Peyer's patch (tissue), 4 donors: ENCODE data around the gene MYL12A. TPM values are rescaled to one million over a fixed set of nuclear protein-coding genes. Genes with fewer than 3 reads are reported as not detected.
A peak's percentile ranks its signal among the peaks of the same experiment; 100 is the strongest.

Experiments used
- DNase-seq, 3 donors: peaks; one replicate each; pipeline ENCODE4 v3.0.0-alpha.2; 2017 to 2019
- H3K27ac ChIP-seq, 4 donors: fragments of 200-600 bp; sonication (generic); one replicate each; pipeline ENCODE4 v1.5.1; 2016 to 2019
- H3K27me3 ChIP-seq, 2 donors: fragments of 200-600 bp; sonication (generic); one replicate each; pipeline ENCODE4 v1.5.1; 2019
- H3K36me3 ChIP-seq, 3 donors: fragments of 200-600 bp; sonication (generic); one replicate each; pipeline ENCODE4 v1.5.1; 2016 to 2019
- H3K4me1 ChIP-seq, 4 donors: fragments of 200-600 bp; sonication (generic); one replicate each; pipeline ENCODE4 v1.5.1; 2016 to 2019
- H3K4me3 ChIP-seq, 4 donors: fragments of 200-600 bp; sonication (generic); 1 replicate in 3 of 4; 2 replicates in 1 of 4; pipeline ENCODE4 v1.5.1; 2016 to 2019; ENCODE audit warnings: mild to moderate bottlenecking in 1 of 4
- H3K9me3 ChIP-seq, 4 donors: fragments of 200-600 bp; sonication (generic); one replicate each; pipeline ENCODE4 v1.5.1; 2016 to 2019; ENCODE audit warnings: mild to moderate bottlenecking in 1 of 4
- CTCF ChIP-seq, 6 experiments: fragments of 450-650 bp in 4 of 6; fragments of 200-600 bp in 2 of 6; sonication (generic) in 1 of 6; IDR thresholded peaks; one replicate each; pipeline ENCODE4 v1.5.1; 2017 to 2019; ENCODE audit warnings: antibody characterized with exemption in 6 of 6, mild to moderate bottlenecking in 3 of 6, moderate library complexity in 1 of 6
- POLR2A ChIP-seq, 2 donors: fragments of 450-650 bp; IDR thresholded peaks; one replicate each; pipeline ENCODE4 v1.5.1; 2017; ENCODE audit warnings: antibody characterized with exemption in 2 of 2, mild to moderate bottlenecking in 2 of 2, moderate library complexity in 2 of 2
- total RNA-seq, 4 donors: library from RNA; depleted of rRNA; stranded (reverse); fragments of >200 nt; gene quantifications; one replicate each; pipeline ENCODE4 v1.1.0, GENCODE V29; 2016

MYL12A gene
- total RNA-seq, 4 donors from 2014 or later, result 256 to 401 (median 312) TPM

DNA sequence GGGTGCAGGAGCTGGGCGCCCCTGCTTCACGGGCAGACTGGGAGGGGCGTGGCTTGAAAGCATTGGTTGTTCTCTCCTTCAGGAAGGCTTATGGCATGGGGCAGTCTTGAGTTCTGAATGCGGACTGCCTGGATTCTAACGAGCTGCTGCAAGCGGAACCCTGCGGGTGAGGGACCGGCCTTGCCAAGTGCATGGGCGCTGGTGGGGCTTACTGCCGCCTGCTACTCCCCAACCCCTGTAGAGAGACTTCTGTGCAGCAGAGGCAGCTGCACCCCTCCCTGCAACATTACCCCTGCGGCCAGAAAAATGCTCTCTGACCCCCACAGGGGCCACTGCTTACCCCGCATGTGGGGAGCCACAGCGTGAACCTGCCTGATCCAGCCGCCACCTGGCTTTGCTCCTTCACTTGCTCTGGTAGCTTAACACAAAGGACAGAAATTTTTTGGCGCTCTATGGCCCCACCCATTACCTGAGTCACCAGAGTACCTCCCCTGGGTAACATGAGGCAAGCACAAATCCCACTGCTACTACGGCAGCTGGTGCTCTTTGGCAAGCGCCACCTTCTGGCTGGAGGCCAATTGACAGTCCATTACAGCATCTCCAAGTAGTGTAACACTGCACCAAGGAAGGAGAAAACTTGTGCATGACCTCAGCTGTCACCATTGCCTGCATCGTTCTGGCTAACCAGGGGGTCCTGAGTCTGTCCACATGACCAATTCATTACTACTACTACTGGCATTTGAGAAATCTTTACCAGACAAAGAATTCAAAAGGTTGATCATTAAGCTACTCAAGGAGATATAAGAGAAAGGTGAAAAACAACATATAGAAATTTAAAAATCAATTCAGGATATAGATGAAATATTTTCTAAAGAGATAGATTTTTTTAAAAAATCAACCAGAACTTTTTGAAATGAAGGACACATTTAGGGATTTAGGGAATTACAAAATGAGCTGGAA lies 49.7 kb downstream of the MYL12A start:
- peak; percentile 90 to 97 (median 94) for DNase-seq
- peak overlapping the region; percentile 37 to 81 (median 69) for H3K27ac ChIP-seq
- H3K4me3 ChIP-seq, result peak overlapping the region; percentile 58 to 72 (median 64)
- no peaks in the 10 kb centered on the region for H3K9me3 ChIP-seq
- H3K36me3 ChIP-seq, result no peaks in the 10 kb centered on the region
- peaks cover 0 to 6% (median 0%) of the 10 kb centered on the region in 4 donors for H3K4me1 ChIP-seq
- TF ChIP-seq POLR2A (IDR thresholded peaks at IDR 0.05) (peak in 1 of 2 donors; percentile 23), CTCF (IDR thresholded peaks at IDR 0.05) (peak; percentile 54 to 76 (median 68))
- H3K27me3 ChIP-seq, result no peaks in the 10 kb centered on the region

DNA sequence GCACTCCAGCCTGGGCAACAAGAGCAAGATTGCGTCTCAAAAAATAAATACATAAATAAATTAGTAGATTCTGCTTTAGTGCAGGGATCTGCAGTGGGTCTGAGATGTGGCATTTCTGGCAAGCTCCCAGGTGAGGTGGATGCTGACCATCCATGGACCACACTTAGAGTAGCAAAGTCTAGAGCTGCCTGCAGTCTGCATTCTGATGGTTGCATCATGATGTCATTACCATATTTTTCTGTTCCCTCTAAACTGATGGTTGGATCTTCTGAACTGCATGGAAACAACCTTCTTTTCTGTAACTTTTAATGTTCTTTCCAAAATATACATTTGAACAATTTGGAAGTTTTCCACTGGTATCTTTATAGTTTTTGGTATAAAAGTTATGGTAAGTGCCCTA lies 57.2 kb downstream of the MYL12A start:
- DNase-seq, result no peak
- no peak for TF ChIP-seq POLR2A (IDR thresholded peaks at IDR 0.05)
- no peak for TF ChIP-seq CTCF (IDR thresholded peaks at IDR 0.05)
- Histone ChIP-seq H3K27me3 (no peaks in the 10 kb centered on the region), H3K27ac (no peak overlapping the region), H3K4me3 (no peak overlapping the region), H3K9me3 (no peaks in the 10 kb centered on the region), H3K4me1 (no peaks in the 10 kb centered on the region), H3K36me3 (no peaks in the 10 kb centered on the region)

DNA sequence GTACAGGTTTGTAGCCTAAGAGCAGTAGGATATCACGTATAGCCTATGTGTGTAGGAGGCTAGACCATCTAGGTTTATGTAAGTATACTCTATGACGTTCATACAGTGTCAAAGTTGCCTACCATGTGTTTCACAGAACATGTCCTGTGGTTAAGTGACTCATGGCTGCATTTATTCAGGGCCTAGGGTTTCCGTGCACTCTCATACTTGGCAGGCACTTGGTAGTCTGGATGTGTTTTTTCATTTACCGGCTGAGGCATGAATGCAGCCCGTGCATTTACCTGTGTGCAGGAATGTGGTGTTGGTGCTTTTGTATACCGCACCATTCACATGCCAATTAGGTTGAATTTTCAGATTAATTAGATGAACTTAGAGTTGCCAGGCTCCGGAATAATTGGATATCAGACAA lies 57.8 kb downstream of the MYL12A start:
- peak in 1 of 3 donors; percentile 66 for DNase-seq
- peak overlapping the region in 1 of 4 donors; percentile 32 for H3K27ac ChIP-seq
- no peaks in the 10 kb centered on the region for H3K27me3 ChIP-seq
- no peaks in the 10 kb centered on the region for H3K9me3 ChIP-seq
- TF ChIP-seq POLR2A (IDR thresholded peaks at IDR 0.05), result no peak
- no peak for TF ChIP-seq CTCF (IDR thresholded peaks at IDR 0.05)
- no peaks in the 10 kb centered on the region for H3K36me3 ChIP-seq
- H3K4me1 ChIP-seq, result no peaks in the 10 kb centered on the region
- H3K4me3 ChIP-seq, result no peak overlapping the region

Other genes with a start within 250 kb of the MYL12A start
- gene LPIN2, start 234.7 kb upstream of the MYL12A start, total RNA-seq, result 100 to 1,000 TPM in 3 of 4 donors, 10 to 100 TPM in 1; 29.7 to 178 (median 133) TPM
- 10 to 100 TPM in 1 of 4 donors, 1 to 10 TPM in 3; 1.3 to 29.7 (median 3.1) TPM for gene MYOM1, start 27.8 kb upstream of the MYL12A start, total RNA-seq
- gene MYL12B, start 14.3 kb downstream of the MYL12A start, total RNA-seq, result 100 to 1,000 TPM; 246 to 511 (median 369) TPM
- gene TGIF1, start 202.4 kb downstream of the MYL12A start, total RNA-seq, result 10 to 100 TPM; 21.0 to 49.5 (median 35.3) TPM